ENCODE measurements around the gene FMO1. TPM values are rescaled to one million over a fixed set of nuclear protein-coding genes. Genes with fewer than 3 reads are reported as not detected.

Gene FMO1
- total RNA-seq, 1 donor from 2014 or later: 0.67 TPM

DNA sequence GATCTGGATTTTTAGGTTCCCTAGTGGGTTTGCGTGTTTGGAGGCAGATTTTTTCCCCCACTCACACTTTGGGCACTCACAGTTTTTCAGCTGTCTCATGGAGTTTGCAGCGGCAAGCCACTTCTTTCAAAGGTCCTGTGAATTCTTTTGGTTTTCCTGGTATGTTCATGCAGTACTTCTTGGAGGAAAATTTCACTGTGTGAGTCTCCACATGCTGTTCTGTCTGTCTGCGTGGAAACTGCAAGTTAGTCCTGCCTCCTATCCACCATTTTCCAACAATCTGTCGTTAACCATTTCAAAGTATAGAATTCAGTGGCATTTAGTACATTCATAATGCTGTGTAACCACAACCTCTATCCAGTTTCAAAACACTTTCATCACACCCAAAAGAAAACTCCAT, 793 bp upstream of the FMO1 start:
- DNase-seq (ENCODE audit: low spot score, unreplicated experiment): no peak
- Mint-ChIP-seq H3K4me1 (ENCODE audit: low read depth) (peaks cover 24% of the 10 kb centered on the region), H3K9me3 (ENCODE audit: low read depth) (peaks cover 3% of the 10 kb centered on the region), H3K27ac (no peak overlapping the region), H3K36me3 (ENCODE audit: insufficient read depth) (no peaks in the 10 kb centered on the region), H3K27me3 (peaks cover 37% of the 10 kb centered on the region), H3K4me3 (ENCODE audit: low read depth) (no peak overlapping the region)
- TF ChIP-seq, protein P1, sequence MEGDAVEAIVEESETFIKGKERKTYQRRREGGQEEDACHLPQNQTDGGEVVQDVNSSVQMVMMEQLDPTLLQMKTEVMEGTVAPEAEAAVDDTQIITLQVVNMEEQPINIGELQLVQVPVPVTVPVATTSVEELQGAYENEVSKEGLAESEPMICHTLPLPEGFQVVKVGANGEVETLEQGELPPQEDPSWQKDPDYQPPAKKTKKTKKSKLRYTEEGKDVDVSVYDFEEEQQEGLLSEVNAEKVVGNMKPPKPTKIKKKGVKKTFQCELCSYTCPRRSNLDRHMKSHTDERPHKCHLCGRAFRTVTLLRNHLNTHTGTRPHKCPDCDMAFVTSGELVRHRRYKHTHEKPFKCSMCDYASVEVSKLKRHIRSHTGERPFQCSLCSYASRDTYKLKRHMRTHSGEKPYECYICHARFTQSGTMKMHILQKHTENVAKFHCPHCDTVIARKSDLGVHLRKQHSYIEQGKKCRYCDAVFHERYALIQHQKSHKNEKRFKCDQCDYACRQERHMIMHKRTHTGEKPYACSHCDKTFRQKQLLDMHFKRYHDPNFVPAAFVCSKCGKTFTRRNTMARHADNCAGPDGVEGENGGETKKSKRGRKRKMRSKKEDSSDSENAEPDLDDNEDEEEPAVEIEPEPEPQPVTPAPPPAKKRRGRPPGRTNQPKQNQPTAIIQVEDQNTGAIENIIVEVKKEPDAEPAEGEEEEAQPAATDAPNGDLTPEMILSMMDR (IDR thresholded peaks at IDR 0.05; ENCODE audit: unreplicated experiment): no peak

DNA sequence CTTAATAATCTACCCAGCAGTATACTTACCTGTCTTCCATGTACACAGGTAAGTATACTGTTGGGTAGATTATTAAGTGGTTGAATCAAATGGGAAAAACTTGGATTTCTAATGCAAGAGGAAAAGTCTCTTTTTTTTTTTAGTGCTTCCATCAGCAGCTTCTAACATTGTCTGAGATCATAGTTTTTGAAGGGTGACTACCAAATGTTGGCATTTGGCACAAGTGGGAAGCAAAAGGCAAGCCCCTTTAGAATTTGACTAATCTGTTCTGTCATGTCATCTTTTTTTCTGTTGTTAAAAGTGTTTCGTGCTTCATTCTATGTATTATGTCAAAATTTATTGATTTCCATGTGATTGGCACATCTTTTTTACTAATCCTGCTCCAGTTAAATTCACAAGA, 547 bp downstream of the FMO1 start:
- TF ChIP-seq, protein P1 (IDR thresholded peaks at IDR 0.05; ENCODE audit: unreplicated experiment): no peak

DNA sequence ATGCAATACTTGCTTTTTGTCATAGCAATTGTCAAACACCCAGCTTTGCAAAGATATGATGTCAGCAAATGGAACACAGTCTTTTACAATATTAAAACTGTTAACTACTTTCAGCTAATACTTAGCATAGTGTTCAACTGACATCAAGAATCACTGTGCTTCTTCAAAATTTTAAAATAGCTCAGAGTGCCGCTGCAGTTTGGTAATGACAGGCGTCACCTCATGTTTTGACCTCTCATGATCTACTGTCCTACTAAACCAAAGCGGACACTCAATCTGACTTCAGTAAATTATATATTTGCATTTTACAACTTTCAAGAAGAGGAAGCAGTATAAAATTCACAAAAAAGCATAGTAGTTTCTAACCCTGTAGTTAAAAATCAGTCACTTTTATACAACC, 2.0 kb downstream of the FMO1 start:
- DNase-seq (ENCODE audit: low spot score, unreplicated experiment): no peak
- H3K4me3 Mint-ChIP-seq (ENCODE audit: low read depth): no peak overlapping the region
- H3K9me3 Mint-ChIP-seq (ENCODE audit: low read depth): no peaks in the 10 kb centered on the region
- H3K36me3 Mint-ChIP-seq (ENCODE audit: insufficient read depth): no peaks in the 10 kb centered on the region
- H3K27me3 Mint-ChIP-seq: peaks cover 49% of the 10 kb centered on the region
- TF ChIP-seq, protein P1 (IDR thresholded peaks at IDR 0.05; ENCODE audit: unreplicated experiment): no peak
- H3K27ac Mint-ChIP-seq: no peak overlapping the region
- H3K4me1 Mint-ChIP-seq (ENCODE audit: low read depth): peaks cover 29% of the 10 kb centered on the region

More for the DNA sequence above, 547 bp downstream of the FMO1 start:
- Mint-ChIP-seq H3K27me3 (peaks cover 39% of the 10 kb centered on the region), H3K4me1 (ENCODE audit: low read depth) (peaks cover 27% of the 10 kb centered on the region), H3K9me3 (ENCODE audit: low read depth) (no peaks in the 10 kb centered on the region), H3K27ac (no peak overlapping the region), H3K36me3 (ENCODE audit: insufficient read depth) (no peaks in the 10 kb centered on the region), H3K4me3 (ENCODE audit: low read depth) (no peak overlapping the region)
- DNase-seq (ENCODE audit: low spot score, unreplicated experiment): no peak

DNA sequence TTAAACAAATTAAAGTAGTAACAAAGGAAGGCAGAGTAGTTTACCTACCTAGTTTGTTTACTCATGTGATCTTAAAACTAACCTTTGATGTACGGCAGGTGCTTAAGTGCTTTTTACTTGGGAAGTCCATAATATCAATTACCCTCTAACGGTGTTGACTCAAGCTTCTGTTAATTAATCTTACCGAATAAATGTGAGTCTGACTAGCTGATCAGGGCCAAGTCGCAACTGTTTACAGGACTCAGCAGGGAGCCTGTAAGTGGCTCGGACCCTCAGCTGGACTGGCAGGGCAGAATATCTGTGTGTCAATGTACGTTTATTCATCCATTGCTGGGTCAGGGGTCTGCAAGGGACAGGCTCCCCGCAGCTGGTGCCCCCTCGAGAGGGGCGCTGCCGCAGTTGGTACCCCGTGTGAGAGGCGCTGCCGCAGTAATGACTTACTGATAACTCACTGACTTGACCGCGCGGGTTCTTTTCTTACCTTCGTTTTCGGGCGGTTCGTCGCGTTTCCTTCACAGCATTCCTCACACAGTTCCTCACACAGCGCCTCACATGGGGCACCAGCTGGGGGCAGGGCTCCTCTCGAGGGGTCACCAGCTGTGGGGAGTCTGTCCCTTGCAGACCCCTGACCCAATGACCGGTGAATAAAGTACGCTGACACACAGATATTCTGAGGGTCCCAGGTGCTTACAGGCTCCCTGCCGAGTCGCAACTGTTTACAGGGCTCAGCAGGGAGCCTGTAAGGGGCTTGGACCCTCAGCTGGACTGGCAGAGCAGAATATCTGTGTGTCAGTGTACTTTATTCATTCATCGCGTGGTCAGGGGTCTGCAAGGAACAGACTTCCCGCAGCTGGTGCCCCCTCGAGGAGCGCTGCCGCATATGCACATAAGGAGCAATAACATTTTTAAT, 3.0 kb downstream of the FMO1 start:
- peak; percentile 33 for DNase-seq (ENCODE audit: low spot score, unreplicated experiment)
- peak overlapping the region; percentile 77 for H3K4me3 Mint-ChIP-seq (ENCODE audit: low read depth)
- no peaks in the 10 kb centered on the region for H3K9me3 Mint-ChIP-seq (ENCODE audit: low read depth)
- peaks cover 53% of the 10 kb centered on the region for H3K27me3 Mint-ChIP-seq
- H3K36me3 Mint-ChIP-seq (ENCODE audit: insufficient read depth): no peaks in the 10 kb centered on the region
- H3K4me1 Mint-ChIP-seq (ENCODE audit: low read depth): peaks cover 32% of the 10 kb centered on the region
- H3K27ac Mint-ChIP-seq: peak overlapping the region; percentile 86
- TF ChIP-seq, protein P1 (IDR thresholded peaks at IDR 0.05; ENCODE audit: unreplicated experiment): peak; percentile 69

DNA sequence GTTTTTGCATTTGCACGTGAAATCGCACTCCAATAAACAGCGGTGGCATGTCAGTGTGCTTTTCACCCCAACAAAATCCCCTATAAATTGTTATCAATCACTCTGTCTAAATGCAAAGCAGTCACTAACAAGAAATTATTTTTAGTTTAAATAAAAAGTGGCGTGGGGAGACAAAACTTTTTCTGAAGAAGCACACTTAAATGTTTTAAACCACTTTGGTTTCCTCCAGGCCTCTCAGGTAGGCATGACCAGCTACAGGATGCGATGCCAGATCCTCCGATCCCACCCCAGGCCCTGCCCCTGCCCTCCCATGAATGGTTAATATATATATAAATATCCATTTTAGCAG, 3.6 kb downstream of the FMO1 start:
- H3K9me3 Mint-ChIP-seq (ENCODE audit: low read depth): no peaks in the 10 kb centered on the region
- TF ChIP-seq, protein P1 (IDR thresholded peaks at IDR 0.05; ENCODE audit: unreplicated experiment): no peak
- no peaks in the 10 kb centered on the region for H3K36me3 Mint-ChIP-seq (ENCODE audit: insufficient read depth)
- H3K27ac Mint-ChIP-seq: no peak overlapping the region
- peaks cover 34% of the 10 kb centered on the region for H3K4me1 Mint-ChIP-seq (ENCODE audit: low read depth)
- no peak overlapping the region for H3K4me3 Mint-ChIP-seq (ENCODE audit: low read depth)
- DNase-seq (ENCODE audit: low spot score, unreplicated experiment): no peak
- peaks cover 55% of the 10 kb centered on the region for H3K27me3 Mint-ChIP-seq

Data from progenitor cell of endocrine pancreas (in vitro differentiated cells).